ENCODE data around the gene SLCO3A1.
"Not testable (repeated sequence)": the region's sequence is repeated elsewhere in the genome, so short reads cannot be mapped to it uniquely, and the experiment has no call there.

SLCO3A1 gene

GRCh38 chr15:92170897-92171296, 317.4 kb downstream of the SLCO3A1 start:
- no peak for DNase-seq

GRCh38 chr15:92178911-92179310, 325.4 kb downstream of the SLCO3A1 start:
- no peak for DNase-seq

GRCh38 chr15:92184142-92184541, 330.6 kb downstream of the SLCO3A1 start:
- DNase-seq = no peak

- DNase-seq = no peak
Measured at GRCh38 chr15:92184679-92185230, 331.2 kb downstream of the SLCO3A1 start.

GRCh38 chr15:92187975-92188374, 334.5 kb downstream of the SLCO3A1 start:
- DNase-seq = no peak

GRCh38 chr15:92189166-92189565, 335.7 kb downstream of the SLCO3A1 start:
- no peak for DNase-seq

GRCh38 chr15:92195241-92195640, 341.7 kb downstream of the SLCO3A1 start:
- no peak for DNase-seq

GRCh38 chr15:92196342-92196741, 342.8 kb downstream of the SLCO3A1 start:
- no peak for DNase-seq

GRCh38 chr15:92197746-92198145, 344.2 kb downstream of the SLCO3A1 start:
- no peak for DNase-seq

GRCh38 chr15:92200891-92201290, 347.4 kb downstream of the SLCO3A1 start:
- no peak for DNase-seq

- no peak for DNase-seq
Measured at GRCh38 chr15:92205255-92205739, 351.8 kb downstream of the SLCO3A1 start.

- not testable (repeated sequence) for DNase-seq
Measured at GRCh38 chr15:92207601-92208000, 354.1 kb downstream of the SLCO3A1 start.
